Measurements from ENCODE around the gene GAGE12G.
"Not testable (repeated sequence)": the region's sequence is repeated elsewhere in the genome, so short reads cannot be mapped to it uniquely, and the experiment has no call there.

GAGE12G gene

GRCh38 chrX:49570100-49570499 is at the start of gene GAGE12G:
Gene GAGE12G (plus strand): TSS chrX:49570400. CDS start chrX:49571555, 1,155 bp downstream.
- not testable (repeated sequence) for DNase-seq (ENCODE audit: low read depth, low spot score)

DNA sequence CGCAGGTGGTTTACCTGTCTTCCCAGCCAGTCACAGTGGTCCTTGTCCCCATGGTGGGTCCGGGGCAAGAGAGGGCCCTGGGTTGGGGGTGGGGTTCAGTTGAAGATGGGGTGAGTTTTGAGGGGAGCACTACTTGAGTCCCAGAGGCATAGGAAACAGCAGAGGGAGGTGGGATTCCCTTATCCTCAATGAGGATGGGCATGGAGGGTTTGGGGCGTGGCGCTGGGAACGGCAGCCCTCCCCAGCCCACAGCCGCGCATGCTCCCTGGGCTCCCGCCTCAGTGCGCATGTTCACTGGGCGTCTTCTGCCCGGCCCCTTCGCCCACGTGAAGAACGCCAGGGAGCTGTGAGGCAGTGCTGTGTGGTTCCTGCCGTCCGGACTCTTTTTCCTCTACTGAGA is 38.3 kb upstream of the GAGE12G start, which contains the start of gene GAGE12C:
TSS of gene GAGE12C (plus strand) at position 301 of the 400 bp plus-strand sequence. CDS start 1,155 bp downstream, outside the sequence.
- not testable (repeated sequence) for DNase-seq (ENCODE audit: low read depth, low spot score)

DNA sequence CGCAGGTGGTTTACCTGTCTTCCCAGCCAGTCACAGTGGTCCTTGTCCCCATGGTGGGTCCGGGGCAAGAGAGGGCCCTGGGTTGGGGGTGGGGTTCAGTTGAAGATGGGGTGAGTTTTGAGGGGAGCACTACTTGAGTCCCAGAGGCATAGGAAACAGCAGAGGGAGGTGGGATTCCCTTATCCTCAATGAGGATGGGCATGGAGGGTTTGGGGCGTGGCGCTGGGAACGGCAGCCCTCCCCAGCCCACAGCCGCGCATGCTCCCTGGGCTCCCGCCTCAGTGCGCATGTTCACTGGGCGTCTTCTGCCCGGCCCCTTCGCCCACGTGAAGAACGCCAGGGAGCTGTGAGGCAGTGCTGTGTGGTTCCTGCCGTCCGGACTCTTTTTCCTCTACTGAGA is 28.8 kb upstream of the GAGE12G start, which contains the start of gene GAGE12D:
TSS of gene GAGE12D (plus strand) at position 301 of the 400 bp plus-strand sequence. CDS start 1,155 bp downstream, outside the sequence.
- not testable (repeated sequence) for DNase-seq (ENCODE audit: low read depth, low spot score)

DNA sequence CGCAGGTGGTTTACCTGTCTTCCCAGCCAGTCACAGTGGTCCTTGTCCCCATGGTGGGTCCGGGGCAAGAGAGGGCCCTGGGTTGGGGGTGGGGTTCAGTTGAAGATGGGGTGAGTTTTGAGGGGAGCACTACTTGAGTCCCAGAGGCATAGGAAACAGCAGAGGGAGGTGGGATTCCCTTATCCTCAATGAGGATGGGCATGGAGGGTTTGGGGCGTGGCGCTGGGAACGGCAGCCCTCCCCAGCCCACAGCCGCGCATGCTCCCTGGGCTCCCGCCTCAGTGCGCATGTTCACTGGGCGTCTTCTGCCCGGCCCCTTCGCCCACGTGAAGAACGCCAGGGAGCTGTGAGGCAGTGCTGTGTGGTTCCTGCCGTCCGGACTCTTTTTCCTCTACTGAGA is 19.2 kb upstream of the GAGE12G start, which contains the start of gene GAGE12E:
TSS of gene GAGE12E (plus strand) at position 301 of the 400 bp plus-strand sequence. CDS start 1,155 bp downstream, outside the sequence.
- DNase-seq (ENCODE audit: low read depth, low spot score): not testable (repeated sequence)

GRCh38 chrX:49560542-49560941 is 9.7 kb upstream of the GAGE12G start, which contains the start of gene GAGE12F:
Gene GAGE12F (plus strand): TSS chrX:49560842. CDS start chrX:49561997, 1,155 bp downstream.
- DNase-seq (ENCODE audit: low read depth, low spot score): not testable (repeated sequence)

DNA sequence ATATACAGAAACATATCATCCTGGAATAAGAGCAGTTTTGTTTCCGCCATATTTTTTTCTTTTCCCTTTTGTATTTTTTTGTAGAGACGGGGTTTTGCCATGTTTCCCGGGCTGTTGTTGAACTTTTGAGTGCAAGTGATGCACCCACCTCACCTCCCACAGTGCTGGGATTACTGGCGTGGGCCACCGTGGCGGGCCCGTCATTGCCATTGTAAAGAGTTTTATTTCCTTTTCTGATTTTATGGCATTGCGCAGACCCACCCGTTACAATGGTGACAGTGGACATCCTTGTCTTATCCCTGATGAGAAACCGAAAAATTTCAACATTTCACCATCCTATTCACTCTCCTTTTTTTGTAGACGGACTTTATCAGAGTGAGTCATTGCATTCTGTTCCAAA is 1.5 kb upstream of the GAGE12G start:
- not testable (repeated sequence) for DNase-seq (ENCODE audit: low read depth, low spot score)

GRCh38 chrX:49569152-49569551 is 1.0 kb upstream of the GAGE12G start:
- DNase-seq (ENCODE audit: low read depth, low spot score): not testable (repeated sequence)

DNA sequence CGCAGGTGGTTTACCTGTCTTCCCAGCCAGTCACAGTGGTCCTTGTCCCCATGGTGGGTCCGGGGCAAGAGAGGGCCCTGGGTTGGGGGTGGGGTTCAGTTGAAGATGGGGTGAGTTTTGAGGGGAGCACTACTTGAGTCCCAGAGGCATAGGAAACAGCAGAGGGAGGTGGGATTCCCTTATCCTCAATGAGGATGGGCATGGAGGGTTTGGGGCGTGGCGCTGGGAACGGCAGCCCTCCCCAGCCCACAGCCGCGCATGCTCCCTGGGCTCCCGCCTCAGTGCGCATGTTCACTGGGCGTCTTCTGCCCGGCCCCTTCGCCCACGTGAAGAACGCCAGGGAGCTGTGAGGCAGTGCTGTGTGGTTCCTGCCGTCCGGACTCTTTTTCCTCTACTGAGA is 9.4 kb downstream of the GAGE12G start, which contains the start of gene GAGE12H:
TSS of gene GAGE12H (plus strand) at position 301 of the 400 bp plus-strand sequence. CDS start 1,155 bp downstream, outside the sequence.
- not testable (repeated sequence) for DNase-seq (ENCODE audit: low read depth, low spot score)

GRCh38 chrX:49589196-49589595 is 19.0 kb downstream of the GAGE12G start, which contains the start of gene GAGE2A:
Gene GAGE2A (plus strand): TSS chrX:49589496. CDS start chrX:49590651, 1,155 bp downstream.
- DNase-seq (ENCODE audit: low read depth, low spot score): not testable (repeated sequence)

GRCh38 chrX:49589769-49590478 is 19.7 kb downstream of the GAGE12G start:
- DNase-seq (ENCODE audit: low read depth, low spot score): not testable (repeated sequence)

- not testable (repeated sequence) for DNase-seq (ENCODE audit: low read depth, low spot score)
These were observed 20.3 kb downstream of the GAGE12G start for GRCh38 chrX:49590488-49590887.

DNA sequence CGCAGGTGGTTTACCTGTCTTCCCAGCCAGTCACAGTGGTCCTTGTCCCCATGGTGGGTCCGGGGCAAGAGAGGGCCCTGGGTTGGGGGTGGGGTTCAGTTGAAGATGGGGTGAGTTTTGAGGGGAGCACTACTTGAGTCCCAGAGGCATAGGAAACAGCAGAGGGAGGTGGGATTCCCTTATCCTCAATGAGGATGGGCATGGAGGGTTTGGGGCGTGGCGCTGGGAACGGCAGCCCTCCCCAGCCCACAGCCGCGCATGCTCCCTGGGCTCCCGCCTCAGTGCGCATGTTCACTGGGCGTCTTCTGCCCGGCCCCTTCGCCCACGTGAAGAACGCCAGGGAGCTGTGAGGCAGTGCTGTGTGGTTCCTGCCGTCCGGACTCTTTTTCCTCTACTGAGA is 28.5 kb downstream of the GAGE12G start, which contains the start of gene GAGE1:
TSS of gene GAGE1 (plus strand) at position 301 of the 400 bp plus-strand sequence. CDS start 1,155 bp downstream, outside the sequence.
- DNase-seq (ENCODE audit: low read depth, low spot score): not testable (repeated sequence)

GRCh38 chrX:49610718-49611310 is 40.6 kb downstream of the GAGE12G start:
- no peak for DNase-seq (ENCODE audit: low read depth, low spot score)

DNA sequence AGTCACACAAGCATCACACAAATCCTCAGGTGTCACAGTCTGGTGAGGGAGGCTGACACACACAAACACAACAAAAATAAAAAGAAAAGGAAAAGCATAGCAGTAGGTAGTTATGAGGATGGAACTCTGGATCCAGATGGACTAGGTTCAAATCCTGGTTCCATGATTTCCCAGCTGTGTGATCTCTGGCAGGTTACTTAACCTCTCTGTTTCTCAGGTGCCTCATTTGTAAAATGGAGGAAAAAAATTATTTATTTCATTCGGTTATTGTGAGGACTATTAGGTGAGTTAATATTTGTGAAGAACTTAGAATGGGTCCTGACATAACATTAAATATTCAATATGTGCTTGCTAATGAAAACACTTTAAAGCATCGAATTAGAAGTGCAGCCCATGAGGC is 48.4 kb downstream of the GAGE12G start:
- no peak for DNase-seq (ENCODE audit: low read depth, low spot score)

Measured in iPS DF 19.7 (cell line).